Stimulated activated CD8-positive, alpha-beta memory T cell treated with anti-CD3 and anti-CD28 coated beads, Interleukin-12 subunit alpha, Interleukin-12 subunit beta, amount 100 ng/mL, for 1 hour (primary cell): ENCODE results near the gene CYP2C19.
"Not testable (repeated sequence)": the region's sequence is repeated elsewhere in the genome, so short reads cannot be mapped to it uniquely, and the experiment has no call there.

Source experiments
- DNase-seq: peaks from one replicate; pipeline ENCODE4 v3.0.0-alpha.2; 2020; ENCODE audit warnings: low read depth

The CYP2C19 gene

DNA sequence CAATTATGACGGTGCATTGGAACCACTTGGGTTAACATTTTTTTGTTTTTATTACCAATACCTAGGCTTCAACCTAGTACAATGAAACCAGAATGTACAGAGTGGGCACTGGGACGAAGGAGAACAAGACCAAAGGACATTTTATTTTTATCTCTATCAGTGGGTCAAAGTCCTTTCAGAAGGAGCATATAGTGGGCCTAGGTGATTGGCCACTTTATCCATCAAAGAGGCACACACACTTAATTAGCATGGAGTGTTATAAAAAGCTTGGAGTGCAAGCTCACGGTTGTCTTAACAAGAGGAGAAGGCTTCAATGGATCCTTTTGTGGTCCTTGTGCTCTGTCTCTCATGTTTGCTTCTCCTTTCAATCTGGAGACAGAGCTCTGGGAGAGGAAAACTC is at the start of gene CYP2C19:
CYP2C19 (plus strand) TSS at position 289 of the 400 bp plus-strand sequence; CDS start at position 314, 25 bp downstream.
- no peak for DNase-seq

DNA sequence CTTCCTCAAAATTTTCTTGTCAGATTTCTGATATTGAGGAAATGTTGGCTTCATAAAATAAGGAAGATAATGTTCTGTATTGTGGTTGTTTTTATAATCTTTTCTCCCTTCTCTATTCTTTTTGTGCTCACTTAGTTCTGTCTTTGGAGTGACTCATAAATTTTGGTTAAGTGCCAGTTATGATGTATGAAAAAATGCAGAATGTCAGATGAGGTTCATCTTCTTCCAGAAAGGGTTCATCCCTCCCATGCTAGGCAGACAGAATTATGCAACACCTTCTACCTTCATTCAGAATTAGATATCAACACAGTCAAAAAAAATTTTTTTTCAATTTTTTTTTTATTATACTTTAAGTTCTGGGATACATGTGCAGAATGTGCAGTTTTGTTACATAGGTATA is 36.6 kb upstream of the CYP2C19 start:
- DNase-seq: no peak

DNA sequence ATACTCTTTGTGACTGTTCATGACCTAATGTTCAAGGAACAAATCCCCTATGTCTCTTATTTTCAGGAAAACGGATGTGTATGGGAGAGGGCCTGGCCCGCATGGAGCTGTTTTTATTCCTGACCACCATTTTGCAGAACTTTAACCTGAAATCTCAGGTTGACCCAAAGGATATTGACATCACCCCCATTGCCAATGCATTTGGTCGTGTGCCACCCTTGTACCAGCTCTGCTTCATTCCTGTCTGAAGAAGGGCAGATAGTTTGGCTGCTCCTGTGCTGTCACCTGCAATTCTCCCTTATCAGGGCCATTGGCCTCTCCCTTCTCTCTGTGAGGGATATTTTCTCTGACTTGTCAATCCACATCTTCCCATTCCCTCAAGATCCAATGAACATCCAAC is 27.3 kb upstream of the CYP2C19 start:
- DNase-seq: no peak

DNA sequence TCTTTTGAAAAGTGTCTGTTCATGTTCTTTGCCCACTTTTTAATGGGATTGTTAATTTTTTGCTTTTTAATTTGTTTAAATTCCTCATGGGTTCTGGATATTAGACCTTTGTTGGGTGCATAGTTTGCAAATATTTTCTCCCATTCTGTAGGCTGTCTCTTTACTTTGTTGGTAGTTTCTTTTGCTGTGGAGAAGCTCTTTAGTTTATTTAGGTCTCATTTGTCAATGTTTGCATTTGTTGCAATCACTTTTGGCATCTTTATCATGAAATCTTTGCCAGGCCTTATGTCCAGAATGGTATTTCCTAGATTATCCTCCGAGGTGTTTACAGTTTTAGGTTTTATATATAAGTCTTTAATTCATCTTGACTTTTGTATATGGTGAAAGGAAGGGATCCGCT is 23.9 kb upstream of the CYP2C19 start:
- DNase-seq: no peak

DNA sequence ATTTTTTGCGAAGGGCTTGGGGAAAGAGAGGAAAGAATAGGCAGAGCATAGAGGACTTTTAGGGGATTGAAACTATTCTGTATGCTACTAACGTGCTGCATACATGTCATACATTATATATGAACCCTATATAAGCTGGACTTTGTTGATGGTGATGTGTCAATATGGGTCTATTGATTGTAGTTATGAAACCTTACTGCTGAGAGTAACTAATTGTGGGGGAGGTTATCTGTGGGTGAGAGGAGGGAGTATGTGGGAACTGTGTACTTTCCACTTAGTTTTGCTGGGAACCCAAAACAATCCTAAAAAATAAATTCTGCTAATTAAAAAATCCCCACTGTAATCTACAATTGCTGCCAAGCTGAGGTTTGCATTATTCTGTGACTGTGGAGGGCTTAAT is 15.3 kb upstream of the CYP2C19 start:
- no peak for DNase-seq

DNA sequence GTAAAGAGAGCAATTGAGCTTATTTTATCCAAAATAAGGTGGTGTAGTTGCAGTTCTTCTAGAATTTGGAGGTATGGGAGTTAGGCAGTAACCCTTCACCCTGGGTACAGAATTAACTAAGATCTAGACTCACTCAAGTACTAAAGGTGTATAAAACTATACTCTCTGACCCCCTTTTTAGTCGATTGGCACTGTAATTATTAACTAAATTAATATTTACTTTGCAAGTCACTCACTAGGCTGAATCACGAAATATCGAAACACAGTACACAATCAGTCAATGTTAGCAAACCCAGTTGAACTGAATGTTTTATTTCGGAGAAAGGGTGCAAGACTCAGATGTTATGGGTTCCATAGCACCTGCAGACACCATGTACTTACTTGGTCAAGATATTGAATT is 14.6 kb upstream of the CYP2C19 start:
- DNase-seq: no peak

DNA sequence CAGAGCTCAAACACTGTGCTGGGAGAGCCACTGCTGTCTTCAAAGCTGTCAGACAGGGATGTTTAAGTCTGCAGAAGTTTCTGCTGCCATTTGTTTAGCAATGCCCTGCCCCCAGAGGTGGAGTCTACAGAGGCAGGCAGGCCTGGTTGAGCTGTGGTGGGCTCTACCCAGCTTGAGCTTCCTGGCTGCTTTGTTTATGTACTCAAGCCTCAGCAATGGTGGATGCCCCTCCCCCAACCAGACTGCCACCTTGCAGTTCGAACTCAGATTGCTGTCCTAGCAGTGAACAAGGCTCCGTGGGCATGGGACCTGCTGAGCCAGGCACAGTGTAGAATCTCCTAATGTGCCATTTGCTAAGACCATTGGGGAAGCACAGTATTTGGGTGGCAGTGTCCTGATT is 4.6 kb upstream of the CYP2C19 start:
- no peak for DNase-seq

DNA sequence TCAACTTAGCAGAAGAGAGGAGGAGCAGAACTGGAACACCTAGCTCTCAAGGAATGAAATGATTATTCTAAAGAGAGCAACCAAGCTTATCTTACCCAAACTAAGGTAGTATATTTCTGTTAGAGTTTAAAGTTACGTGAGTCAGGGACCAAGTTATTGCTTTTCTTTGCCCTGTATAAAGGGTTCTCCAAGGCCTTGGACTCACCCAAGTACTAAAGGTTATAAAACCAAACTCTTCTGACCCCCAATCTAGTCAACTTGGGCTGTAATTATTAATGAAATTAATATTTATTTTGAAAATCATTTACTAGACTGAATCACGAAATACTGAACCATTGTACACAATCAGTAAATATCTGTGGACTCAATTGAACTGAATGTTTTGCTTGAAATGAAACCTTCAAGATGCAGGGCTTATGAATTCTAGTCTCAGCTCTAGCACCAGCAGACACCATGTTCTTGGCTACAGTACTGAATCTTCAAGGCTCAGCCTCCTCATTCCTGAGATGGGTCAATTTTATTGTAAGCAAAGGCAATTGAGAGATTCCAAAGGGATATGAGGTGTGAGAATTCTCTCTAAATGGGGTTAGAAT is 1.8 kb upstream of the CYP2C19 start:
- DNase-seq: no peak

DNA sequence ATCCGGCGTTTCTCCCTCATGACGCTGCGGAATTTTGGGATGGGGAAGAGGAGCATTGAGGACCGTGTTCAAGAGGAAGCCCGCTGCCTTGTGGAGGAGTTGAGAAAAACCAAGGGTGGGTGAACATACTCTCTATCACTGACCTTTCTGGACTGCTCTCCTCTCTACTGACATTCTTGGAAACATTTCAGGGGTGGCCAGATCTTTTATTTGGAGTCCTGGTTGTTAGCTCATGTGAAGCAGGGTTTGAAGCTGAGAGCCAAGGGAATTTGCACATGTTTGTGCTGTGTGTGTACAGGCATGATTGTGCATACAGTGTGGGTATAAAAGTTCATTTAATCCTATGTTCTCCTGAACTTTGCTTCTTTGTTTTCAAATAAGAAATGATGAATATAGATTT is 12.9 kb downstream of the CYP2C19 start:
- not testable (repeated sequence) for DNase-seq

DNA sequence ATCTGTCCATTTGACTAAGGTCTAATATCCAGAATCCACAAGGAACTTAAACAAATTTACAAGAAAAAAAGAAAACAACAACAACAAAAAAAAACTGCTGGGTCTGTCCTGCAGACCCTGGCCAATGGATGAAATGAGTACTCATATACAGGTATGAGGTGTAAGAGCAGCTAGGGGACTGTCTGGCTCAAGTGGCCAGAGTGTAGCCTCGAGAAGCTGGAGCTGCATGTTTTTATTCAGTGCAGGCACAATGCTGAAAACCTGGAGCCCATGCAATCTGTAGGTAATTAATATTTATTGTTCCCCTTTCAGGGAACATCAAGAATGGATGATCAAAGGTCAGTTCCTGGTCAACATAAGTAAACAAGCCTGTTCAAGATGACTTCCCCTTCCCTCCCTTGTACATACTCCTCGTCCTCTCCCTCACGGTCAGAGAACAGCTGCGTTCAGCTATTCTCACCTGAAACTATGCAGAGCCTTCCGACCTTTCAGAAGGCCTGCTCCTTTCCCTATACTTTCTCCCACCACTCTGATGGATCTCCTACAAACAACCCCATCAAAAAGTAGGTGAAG is 15.5 kb downstream of the CYP2C19 start:
- no peak for DNase-seq

DNA sequence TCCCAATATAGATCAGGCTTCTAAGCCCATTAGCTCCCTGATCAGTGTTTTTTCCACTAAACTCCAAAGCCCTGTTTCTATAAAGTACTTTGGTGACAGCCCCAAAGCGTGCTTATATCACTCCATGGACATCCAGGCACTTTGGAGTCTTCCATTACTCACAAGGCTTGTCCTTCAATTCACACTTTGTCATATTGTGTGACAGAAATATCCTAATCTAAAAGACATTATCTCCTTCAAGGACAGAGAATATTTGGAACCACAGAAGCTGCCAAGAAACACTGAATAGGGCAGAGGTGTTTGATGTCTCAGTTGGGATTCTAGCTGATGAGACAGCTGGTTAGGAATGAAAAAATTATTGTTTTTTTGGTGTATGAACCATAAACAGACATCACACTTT is 18.4 kb downstream of the CYP2C19 start:
- DNase-seq: no peak

DNA sequence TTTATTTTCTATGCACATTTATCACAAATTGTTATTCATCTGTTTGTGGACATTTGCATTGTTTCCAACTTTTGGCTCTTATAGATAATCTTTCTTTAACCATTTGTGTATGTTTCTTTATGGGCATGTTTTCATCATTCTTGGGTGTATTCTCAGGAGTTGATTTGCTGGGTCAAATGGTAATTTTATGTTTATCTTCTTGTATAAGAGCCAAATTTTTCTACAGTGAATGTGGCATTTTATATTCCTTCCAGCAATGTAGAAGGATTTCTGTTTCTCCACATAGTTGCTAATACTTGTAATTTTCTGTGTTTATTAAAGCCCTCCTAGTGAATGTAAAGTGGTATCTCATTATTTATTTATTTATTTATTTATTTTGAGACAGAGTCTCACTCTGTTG is 21.8 kb downstream of the CYP2C19 start:
- no peak for DNase-seq

DNA sequence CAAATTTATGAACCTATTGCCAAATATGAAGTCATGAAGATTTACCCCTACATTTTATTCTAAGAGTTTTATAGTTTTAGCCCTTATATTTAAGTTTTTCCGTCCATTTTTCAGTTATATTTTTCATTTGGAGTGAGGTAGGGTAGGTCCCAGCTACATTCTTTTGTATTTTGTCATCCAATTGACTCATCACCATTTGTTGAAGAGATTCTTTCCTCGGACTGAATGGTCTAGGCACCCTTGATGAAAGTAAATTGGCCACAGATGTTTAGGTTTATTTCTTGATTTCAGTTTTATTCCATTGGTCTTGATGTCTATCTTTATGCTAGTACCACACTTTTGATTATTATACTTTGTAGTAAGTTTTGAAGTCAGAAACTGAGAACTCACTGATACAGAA is 22.7 kb downstream of the CYP2C19 start:
- no peak for DNase-seq

DNA sequence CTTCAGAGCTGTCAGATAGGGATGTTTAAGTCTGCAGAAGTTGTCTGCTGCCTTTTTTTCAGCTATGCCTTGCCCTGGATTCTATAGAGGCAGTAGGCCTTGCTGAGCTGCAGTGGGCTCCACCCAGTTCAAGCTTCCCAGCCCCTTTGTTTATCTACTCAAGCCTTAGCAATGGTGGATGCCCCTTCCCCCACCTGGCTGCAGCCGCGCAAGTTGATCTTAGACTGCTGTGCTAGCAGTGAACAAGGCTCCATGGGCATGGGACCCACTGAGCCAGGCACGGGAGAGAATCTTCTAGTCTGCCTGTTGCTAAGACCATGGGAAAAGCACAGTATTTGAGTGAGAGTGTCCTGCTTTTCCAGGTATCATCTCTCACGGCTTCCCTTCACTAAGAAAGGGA is 38.1 kb downstream of the CYP2C19 start:
- DNase-seq: not testable (repeated sequence)

DNA sequence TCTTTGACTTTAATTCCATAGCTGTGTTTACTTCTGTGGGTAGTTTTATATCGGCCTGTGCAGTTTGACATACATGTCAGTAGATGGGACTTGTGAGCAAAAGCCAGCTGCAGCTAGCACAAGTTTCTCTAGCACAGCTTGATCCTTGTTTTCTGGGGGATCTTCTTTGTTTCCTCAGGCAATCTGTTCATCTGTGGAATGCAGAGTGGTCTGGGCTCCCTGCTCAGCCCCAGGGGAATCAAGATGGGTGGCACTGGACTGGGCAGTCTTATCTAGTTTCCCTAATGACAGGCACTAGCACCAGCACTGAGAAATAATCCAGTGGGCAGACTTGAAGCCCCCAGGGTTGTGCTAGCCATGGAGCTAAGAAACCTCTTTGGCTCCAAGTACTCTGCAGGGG is 40.8 kb downstream of the CYP2C19 start:
- no peak for DNase-seq

DNA sequence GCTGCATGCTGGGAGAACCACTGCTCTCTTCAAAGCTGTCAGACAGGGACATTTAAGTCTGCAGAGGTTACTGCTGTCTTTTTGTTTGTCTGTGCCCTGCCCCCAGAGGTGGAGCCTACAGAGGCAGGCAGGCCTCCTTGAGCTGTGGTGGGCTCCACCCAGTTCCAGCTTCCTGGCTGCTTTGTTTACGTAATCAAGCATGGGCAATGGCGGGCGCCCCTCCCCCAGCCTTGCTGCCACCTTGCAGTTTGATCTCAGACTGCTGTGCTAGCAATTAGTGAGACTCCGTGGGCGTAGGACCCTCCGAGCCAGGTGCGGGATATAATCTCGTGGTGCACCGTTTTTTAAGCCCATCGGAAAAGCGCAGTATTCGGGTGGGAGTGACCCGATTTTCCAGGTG is 67.5 kb downstream of the CYP2C19 start:
- not testable (repeated sequence) for DNase-seq

DNA sequence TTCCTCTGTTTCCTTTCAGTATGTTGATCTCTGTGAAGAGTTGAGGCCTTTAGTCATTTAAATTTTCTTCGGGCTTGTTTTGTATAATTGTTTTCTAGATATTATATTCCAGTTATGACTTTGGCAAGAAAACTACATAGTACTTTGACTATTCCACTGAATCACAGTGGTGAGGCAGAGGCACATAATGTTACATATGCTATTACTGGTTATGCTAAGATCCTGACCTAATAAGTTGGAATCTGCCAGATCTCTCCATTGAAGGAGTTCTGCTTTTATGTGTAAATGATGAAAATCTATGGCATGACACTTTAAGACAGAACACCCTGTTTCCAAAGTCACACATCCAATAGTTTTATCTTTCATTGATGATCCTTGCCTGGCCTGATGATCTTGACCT is 83.7 kb downstream of the CYP2C19 start:
- DNase-seq: no peak

DNA sequence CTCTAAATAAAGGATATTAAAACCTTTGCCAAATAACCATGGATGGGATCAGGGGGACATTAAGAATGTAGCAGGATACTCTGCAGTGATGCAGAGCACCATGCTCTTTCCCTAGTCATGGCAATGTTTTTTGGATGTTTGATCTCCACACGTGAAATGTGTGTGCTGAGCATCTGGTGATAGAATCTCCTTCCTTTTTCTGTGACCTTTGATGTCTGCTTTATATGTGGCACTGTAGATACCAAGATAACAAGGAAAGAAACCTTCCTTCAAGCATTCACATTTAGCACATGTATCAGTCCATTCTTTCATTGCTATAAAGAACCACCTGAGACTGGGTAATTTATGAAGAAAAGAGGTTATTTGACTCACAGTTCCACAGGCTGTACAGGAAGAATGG is 88.3 kb downstream of the CYP2C19 start:
- DNase-seq: no peak

DNA sequence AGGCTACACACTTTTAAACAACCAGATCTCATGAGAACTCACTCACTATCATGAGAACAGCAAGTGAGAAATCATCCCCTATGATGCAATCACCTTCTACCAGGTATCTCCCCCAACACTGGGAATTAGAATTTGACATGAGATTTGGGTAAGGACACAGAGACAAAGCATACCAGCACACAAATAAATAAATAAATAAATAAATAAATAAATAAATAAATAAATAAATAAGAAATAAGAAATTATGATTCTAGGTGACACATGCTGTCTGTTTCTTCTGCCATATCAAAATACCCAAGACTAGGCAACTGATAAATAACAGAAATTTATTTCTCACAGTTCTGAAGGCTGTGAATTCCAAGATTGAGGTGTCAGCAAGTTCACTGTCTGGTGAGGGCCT is 88.8 kb downstream of the CYP2C19 start:
- DNase-seq: no peak

DNA sequence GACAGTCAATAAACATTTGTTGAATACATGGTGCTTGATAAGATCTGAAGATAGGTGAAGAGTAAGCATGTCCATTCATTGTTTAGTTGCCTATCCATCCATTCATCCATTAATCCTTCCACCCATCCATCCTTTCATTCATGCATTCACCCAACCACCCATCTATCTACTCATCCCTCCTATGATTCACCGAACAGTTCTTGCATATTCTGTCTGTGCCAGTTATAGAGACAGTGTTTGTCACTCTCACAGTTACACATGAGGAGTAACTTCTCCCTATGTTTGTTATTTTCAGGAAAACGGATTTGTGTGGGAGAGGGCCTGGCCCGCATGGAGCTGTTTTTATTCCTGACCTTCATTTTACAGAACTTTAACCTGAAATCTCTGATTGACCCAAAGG is 90.0 kb downstream of the CYP2C19 start:
- DNase-seq: no peak

DNA sequence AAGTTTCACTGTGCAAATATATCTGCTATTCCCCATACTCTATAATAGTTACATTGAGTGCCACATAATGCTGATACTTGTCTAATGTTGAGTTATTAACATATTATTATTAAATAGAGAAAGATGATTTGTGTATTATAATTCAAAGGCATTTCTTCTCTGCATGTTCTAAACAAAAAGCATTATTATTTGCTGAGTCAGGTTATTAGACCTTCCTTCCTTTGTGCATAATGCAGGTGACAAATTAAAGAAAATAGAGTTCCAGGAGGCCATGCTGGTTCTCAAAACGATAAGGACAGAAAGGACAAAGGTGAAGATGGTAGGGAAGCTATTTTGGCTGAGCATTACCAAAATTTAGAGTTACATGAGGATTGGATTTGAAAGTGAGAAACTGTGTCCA is 90.6 kb downstream of the CYP2C19 start:
- DNase-seq: no peak

DNA sequence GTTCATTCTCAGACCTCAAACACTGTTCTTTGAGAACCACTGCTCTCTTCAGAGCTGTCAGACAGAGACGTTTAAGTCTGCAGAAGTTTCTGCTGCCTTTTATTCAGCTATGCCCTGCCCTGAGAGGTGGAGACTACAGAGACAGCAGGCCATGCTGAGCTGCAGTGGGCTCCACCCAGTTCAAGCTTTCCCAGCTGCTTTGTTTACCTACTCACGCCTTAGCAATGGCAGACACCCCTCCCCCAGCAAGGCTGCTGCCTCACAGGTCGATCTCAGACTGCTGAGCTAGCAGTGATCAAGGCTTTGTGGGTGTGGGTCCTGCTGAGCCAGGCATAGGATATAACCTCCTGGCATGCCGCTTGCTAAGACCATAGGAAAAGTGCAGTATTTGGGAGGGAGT is 95.5 kb downstream of the CYP2C19 start:
- no peak for DNase-seq

DNA sequence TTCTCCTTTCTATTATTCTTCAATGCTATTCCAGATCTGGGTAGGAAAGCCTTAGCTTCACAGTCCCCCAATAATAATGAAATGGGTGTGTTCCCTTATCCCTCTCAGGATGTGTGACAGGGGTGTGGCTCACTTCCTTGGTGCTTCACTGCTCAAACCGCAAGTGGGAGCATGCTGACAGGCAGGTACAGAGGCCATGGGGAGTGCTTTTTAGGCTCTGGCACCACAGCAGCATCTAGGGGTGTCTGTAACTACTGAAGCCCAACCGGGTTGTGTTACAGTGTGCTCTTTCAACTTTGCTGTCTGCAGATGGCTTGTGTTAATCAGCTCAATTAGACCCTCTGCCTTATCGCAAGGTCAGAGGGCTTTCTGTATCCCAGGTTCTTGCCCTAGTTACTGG is 96.6 kb downstream of the CYP2C19 start:
- DNase-seq: no peak

DNA sequence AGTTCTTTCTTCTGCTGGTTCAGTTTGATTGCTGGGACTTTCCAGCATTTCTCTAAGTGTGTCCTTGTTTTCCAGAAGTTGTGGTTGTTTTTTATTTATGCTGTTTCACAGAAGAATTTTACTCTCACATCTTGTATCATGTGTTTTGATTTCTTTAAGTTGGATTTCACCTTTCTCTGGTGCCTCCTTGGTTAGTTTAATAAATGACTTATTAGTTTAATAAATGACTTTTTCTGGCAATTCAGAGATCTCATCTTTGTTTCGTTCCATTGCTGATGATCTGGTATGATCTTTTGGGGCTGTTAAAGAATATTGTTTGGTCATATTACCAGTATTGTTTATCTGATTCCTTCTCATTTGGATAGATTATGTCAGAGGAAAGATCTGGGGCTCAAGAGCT is 116.2 kb downstream of the CYP2C19 start:
- DNase-seq: no peak

DNA sequence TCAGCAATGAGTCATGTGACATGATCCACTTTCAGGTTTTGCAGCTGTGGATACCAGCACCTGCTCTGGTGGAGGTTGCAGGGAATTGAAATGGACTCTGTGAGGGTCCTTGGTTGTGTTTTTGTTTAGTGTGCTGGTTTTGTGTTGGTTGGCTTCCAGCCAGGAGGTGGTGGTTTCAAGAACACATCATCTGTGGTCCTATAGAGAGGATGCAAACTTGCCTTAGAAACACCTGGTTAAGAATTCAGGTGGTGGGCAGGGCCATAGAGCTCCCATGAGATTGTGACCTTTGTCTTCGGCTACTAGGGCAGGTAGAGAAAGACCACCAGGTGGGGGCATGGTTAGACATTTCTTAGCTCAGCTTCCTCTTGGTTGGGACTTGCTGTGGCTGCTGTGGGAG is 116.7 kb downstream of the CYP2C19 start:
- DNase-seq: no peak
